GM19328 (cell line): Measurements from ENCODE around the gene AMN.

Experiments
- ATAC-seq: cut with Tn5 transposase; IDR thresholded peaks from one replicate; pipeline ENCODE4 v1.9.1; 2021; ENCODE audit warnings: mild to moderate bottlenecking, moderate library complexity; ENCODE audit not compliant: unreplicated experiment

AMN gene

GRCh38 chr14:102943454-102943853 lies 21.0 kb downstream of the AMN start:
- ATAC-seq, result no peak

DNA sequence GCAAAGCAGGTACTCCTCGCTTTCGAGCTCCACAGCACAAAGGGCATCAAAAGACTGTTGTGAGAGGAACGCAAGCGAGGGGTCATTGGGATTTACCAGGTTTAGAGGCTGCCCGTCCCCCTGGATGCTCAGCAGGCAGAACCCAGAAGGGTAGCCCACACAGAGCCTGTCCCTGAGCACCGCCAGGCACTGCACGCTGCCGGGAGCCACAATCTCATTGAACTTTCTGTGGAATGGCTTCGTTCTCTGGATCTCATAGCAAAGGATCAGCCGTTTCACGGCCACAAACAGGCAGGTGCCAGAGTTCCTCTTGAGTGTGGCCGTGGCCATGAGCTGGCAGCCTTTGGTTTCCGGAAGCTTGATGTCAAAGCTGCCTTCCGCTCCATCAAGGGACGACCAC lies 21.5 kb downstream of the AMN start:
- no peak for ATAC-seq

GRCh38 chr14:102944448-102945330 lies 22.2 kb downstream of the AMN start:
- ATAC-seq, result no peak

- ATAC-seq, result no peak
Observed at GRCh38 chr14:102945346-102946130, 23.1 kb downstream of the AMN start.

GRCh38 chr14:102947321-102948103 lies 25.0 kb downstream of the AMN start:
- ATAC-seq, result no peak

GRCh38 chr14:102948698-102949061 lies 26.2 kb downstream of the AMN start:
- no peak for ATAC-seq

GRCh38 chr14:102949062-102949800 lies 26.8 kb downstream of the AMN start:
- ATAC-seq, result no peak

DNA sequence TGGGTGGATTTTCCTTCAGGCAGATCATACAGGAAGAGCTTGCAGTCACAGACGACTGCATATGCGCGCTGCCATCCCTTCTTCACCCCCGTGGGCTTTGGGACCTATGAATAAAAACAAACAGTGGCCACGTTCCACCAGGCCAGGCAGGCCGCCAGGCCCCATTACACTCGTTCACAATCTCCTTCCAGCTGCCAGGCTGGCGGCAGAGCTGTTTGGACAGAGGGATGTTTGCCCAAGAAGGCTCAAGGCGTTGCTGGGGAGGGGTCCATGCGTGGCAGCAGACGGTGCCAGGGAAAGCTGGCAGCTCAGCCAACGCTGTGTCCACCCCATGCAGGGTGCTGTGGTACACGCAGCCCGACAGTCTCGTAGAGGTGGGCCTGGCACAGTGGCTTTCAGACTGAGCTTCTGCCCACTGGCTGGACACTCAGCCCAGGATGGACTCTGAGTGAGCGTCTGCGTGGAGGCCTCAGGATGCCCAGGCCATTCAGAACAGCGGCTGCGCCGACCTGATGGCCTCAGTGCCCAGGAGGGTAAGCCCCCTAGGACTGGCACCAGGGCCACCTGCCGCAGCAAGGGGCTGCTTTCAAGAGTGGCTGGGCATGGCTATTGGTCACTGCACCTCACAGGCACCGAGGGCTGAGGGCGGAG lies 27.5 kb downstream of the AMN start:
- ATAC-seq, result no peak

GRCh38 chr14:102951034-102951433 lies 28.6 kb downstream of the AMN start:
- ATAC-seq, result no peak

DNA sequence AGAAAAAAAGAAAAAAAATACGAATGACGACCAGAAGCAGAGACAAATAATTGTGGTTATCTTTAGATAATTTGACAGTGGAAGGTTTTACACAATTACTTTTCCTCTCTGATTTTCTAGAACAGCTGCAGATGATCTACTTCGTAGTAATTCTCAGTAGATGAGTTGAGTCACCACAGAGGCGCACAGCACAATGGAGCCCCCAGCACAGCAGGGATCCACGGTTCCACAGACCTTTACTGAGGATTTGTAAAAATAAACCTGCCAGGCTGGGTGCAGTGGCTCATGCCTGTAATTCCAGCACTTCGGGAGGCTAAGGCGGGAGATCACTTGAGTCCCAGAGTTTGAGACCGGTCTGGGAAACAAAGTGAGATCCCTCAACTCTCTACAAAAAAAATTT lies 29.3 kb downstream of the AMN start:
- ATAC-seq, result no peak

DNA sequence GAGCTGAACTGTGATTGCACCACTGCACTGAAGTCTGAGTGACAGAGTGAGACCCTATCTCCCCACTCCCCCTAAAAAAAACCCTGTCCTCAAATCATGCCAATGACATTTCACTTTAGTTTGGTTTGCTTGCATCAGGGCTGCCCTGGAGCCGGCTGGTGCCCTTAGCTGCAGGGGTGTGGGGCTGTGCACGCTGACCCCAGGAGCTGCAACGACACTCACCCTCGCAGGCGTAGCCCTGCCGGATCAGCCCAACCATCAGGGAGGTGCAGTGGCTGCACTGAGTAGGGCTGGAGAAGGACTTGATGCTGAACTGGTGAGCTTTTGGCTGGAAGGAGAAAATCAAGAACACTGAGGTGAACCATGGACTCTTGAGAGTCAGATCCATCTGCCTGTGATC lies 29.8 kb downstream of the AMN start:
- ATAC-seq, result no peak

DNA sequence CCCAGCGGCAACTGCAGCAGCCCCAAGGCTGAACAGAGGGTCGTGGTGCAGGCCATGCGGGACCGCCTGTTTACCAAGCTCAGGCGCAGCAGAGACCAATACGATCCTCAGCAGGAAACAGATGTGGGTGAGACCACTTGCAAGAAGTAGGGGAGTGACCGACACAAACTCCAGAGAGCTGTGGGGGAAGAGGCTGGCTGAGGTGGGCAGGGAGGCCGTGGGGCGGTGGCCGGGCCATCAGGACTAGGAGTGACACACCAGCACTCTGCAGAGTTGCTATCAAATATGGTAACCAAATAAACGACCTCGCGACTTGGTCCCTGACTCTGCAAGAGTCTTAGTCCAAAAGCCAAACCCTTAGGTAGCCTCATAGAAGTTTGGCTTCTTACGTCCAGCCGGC lies 30.6 kb downstream of the AMN start:
- no peak for ATAC-seq

- ATAC-seq, result no peak
Observed at GRCh38 chr14:102954081-102954789, 31.8 kb downstream of the AMN start.

DNA sequence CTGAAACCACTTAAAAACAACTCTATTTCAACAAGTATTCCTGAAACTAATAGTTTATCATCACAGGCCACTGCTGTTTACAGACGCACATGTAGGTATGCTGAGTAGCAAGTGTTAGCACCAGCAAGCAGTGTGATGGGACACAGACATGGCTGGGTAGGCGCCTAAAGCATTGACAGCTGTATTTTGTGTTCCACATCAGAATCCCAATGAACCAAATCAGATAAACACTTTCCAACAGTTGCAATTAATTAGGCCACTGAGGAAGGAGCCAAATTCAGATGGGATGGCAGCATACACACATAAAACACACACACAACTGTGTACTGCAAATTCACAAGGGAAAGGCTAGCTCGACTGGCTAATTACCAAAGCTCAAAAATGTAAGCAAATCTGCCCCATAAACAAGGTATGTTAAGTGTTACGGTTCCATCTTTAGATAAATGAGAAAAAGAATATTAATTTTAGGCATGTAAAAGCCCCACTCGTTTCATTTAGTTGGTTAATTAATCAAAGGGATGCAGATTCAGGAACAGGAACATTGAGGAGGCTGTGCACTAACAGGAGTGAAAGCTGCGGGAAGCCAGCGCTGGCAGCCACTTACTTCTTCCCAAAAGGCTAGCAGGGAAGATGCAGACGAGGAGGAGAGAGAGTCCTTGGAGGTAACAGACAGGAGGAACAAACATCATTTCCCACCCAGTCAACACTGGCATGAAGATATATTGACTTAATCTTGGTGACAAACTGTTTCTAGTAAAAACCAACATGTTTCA lies 33.4 kb downstream of the AMN start:
- ATAC-seq, result no peak

DNA sequence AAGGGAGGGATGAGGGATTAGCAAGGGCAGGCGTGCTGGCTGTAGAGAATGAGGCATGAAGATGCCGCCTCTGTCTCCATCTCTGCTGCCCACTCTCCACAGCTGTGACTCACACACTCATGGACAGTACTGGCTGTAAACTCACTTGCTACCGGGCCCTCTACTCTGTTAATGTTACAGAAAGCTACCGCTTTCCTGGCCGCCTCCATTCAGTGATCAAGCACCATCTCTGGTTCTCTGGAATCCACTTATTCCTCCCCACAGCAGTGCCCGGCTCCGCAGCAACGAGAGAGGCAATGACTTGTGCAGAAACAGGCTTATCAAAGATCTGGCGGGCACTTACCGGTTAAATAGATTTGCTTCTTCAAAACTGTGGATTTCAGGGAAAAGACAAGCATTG lies 34.8 kb downstream of the AMN start:
- ATAC-seq, result no peak

DNA sequence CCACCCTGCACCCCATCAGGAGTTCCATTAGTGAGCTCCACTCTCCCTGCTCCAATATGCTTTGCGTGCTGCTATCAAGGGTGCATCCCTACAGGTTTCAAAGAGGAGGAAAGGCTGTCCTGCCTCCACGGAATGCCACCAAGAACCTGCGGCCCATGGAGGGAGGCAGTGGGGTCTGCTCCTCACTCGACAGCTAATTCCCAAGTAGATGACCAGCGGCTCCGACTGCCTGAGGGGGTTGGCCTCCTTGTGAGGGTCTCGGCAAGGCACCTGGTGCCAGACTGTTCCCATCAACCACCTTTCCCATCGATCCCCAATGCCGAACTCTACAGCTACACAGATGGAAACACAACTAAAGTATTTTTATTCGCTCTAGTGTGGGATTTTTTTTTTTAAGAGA lies 36.0 kb downstream of the AMN start:
- ATAC-seq, result no peak

DNA sequence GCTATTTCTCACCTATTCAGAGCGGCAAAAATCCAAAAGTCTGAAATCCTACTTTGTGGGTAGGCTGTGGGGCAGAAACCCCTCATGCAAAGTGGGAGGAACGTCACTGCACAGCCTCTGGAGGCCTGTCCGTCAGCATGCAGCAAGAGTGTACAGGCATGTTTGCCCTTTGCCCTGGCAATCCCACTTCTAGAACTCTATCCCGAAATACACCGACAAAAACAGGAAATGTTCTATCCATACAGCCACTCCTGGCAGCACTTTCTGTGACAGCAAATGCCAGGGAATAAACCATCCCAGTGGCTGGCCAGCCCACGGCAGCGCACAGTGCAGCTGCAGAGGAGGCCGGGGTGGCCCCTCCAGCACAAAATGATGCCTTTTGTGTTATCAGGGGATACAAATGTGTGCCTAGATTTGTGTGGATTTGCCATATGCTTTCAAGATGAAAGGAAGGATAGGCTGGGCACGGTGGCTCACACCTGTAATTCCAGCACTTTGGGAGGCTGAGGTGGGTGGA lies 39.7 kb downstream of the AMN start:
- ATAC-seq, result no peak

DNA sequence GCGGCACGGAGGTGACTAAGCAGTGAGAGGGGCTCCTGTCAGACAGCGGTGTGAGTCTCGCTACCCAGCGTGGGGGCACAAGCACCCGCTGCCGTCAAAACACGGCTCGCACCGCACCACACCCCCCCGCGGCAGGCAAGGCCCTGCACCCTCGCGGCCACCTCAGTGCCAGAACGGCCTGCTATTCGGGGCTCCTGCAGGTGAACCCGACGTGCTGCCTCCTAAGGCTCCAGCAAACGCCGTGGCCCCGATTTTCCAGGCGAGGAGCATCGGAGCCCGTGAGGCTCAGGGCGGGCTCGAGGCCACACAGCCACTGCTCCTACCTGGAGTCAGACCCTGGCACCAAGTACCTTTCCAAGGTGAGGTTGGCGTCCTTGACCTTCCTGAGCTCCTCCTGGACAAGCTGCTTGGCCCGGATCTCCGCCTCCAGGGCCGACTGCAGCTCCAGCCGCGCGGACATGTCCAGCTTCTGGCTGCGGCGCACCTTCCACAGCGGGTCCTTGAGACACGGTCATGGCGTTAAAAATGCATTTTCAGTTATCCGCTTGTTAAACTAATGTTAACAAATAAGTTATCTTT lies 41.8 kb downstream of the AMN start:
- no peak for ATAC-seq
